GM18861 (cell line): ENCODE results near the gene NSL1.
"Not testable (repeated sequence)": the region's sequence is repeated elsewhere in the genome, so short reads cannot be mapped to it uniquely, and the experiment has no call there.

ENCODE experiments used
- ATAC-seq: cut with Tn5 transposase; IDR thresholded peaks from one replicate; pipeline ENCODE4 v1.9.1; 2021; ENCODE audit not compliant: unreplicated experiment

NSL1 gene

DNA sequence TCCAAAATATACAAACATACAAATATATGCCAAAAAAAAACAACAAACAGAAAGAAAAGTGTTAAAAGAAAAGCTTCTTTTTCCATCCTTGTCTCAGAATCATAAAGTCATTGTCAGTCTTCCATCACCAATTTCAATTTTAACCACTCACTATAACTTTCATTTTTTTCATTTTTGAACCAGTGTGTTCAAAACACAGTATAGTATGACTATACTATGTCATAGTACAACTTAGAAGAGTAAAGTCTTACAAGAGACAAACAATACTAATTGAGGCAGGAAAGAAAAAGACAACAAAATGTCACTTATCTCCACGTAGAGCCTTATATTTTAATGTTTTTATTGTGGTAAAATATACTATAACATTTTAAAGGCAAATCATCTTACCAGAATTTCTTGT, 7.6 kb downstream of the NSL1 start:
- ATAC-seq: no peak

DNA sequence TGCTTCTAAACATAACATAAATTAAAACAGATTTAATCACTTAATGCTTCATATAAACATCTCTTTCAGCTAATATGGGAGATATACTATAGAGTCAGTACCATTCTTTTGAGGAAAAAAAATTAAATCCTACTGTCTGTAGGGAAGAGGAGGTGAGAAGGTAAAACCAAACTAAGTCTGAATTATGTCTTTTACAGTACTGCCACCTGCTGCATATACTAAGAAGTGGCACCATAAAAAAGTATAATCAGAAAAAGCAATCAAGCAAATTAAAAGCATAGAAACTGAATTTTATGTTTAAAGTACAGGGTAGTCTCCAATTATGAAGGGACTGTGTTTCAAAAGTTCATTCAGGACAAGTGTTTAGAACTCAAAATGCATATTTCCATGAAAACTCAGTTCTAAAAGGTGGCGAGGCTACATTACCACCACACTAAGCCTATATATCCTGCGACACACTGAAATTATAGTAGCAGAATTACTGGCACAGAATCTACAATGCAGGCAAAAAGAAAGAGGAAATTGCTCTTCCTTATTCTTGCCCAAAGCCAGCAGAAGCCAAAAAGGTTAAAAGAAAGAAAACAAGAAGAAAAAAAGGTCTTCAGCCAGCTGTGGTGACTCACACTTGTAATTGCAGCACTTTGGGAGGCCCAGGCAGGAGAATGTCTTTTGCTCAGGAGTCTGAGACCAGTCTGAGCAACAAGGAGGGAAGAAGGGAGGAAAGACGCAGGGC, 9.0 kb downstream of the NSL1 start:
- ATAC-seq: no peak

DNA sequence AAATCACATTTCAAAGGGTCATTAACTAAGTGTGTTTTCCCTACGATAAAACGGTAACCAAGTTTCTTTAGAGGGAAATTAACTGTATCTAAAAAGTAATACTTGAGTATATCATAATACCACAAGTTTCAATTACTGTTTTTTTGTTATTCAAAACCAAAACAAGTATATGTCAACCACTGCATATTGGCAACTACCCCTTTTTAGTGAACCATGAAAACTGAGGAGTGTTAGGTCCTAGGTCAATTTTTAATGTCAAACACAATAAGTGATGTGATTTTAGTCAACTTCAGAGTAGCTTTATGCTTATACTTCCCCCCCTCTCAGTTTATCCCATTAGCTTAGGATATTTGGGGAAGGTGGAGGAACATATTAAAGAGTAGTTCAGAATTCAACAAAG, 10.4 kb downstream of the NSL1 start:
- no peak for ATAC-seq

DNA sequence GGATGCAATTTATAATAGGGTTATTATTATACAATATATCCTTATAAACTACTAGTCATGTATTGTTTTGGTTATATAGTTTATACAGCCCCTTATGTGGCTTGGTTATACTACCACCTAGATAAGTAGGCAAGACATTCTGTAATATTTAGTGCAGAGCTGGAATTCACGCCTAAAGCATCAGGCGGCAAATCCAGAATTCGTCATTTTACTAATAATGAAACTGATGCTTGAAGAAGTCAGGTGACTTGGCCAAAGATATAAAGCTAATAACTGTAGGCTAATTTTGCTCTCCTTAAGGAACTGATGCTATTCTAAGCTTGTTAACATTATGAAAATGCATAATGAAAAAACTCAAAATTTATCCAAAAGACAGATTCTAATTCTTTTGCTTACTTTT, 10.8 kb downstream of the NSL1 start:
- no peak for ATAC-seq

DNA sequence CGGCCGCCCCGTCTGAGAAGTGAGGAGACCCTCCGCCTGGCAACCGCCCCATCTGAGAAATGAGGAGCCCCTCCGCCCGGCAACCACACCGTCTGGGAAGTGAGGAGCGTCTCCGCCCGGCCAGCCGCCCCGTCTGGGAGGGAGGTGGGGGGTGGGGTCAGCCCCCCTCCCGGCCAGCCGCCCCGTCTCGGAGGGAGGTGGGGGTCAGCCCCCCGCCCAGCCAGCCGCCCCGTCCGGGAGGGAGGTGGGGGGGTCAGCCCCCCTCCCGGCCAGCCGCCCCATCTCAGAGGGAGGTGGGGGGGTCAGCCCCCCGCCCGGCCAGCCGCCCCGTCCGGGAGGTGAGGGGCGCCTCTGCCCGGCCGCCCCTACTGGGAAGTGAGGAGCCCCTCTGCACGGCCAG, 12.5 kb downstream of the NSL1 start:
- not testable (repeated sequence) for ATAC-seq

DNA sequence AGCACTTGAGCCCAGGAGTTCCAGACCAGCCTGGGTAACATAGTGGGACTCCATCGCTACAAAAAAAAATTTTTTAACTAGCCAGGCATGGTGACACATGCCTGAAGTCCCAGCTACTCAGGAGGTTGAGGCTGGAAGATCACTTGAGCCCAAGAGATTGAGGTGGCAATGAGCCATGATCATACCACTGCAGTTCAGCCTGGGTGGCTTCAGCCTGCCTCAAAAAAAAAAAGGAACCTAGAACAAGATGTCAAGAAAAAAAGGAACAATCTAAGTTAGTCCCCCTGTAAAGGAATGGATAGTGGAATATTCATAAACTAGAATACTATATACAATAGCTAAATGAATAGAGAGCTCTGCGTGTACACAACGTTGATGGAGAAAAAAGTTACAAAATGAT, 14.4 kb downstream of the NSL1 start:
- no peak for ATAC-seq

DNA sequence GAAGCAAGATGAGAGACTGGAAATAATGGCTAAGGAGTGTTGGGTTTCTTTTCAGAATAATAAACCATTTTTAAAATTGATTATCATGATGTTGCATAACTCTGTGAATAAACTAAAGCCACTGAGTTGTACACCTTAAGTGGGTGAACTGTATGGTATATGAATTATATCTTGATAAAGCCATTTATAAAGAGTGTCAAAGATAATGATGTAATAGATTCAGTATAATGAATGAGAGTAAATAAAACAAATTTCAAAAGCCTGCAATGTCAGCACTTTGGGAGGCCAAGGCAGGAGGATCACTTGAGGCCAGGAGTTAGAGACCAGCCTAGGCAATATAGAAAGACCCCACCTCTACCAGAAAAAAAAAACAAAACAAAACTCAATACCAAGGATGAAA, 16.3 kb downstream of the NSL1 start:
- ATAC-seq: no peak

DNA sequence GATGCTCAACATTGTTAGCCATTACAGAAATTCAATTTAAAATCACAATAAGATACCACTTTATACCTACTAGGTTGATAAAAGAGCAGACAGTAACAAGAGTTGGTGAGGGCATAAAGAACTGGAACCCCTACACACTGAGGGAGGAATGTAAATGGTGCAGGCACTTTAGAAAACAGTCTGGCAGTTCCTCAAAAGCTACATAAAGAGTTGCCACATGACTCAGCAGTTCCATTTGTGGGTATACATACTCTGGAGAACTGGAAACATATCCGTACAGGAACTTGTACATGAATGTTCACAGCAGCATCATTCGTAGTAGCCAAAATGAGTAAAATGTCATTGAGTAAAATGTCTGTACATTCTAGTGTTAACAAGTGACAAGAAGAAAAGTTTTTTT, 17.0 kb downstream of the NSL1 start:
- no peak for ATAC-seq

DNA sequence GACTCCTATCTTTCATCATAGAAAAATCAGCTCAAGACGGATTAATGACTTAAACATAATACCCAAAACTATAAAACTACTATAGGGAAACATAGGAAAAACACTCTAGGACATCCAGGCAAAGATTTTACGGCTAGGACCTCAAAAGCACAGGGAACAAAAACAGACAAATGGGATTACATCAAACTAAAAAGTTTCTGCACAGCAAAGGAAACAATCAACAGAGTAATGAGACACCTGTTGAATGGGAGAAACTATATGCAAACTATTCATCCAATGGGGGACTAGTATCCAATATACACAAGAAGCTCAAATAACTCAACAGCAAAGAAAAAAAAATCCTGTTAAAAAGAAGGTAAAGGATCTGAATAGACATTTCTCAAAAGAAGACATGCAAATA, 18.6 kb downstream of the NSL1 start:
- ATAC-seq: no peak

DNA sequence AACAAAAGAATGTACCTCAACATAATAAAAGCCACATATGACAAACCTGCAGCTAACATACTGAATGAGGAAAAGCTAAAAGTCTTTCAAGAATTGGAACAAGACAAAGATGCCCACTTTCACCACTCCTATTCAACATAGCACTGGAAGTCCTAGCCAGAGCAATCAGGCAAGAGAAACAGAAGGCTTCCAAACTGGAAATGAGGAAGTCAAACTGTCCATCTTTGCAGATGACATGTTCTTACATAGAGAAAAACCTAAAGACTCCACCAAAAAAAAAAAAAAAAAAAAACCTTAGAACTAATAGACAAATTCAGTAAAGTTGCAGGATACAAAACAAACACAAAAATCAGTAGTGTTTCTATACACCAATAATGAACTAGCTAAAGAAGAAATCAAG, 20.2 kb downstream of the NSL1 start:
- ATAC-seq: no peak

DNA sequence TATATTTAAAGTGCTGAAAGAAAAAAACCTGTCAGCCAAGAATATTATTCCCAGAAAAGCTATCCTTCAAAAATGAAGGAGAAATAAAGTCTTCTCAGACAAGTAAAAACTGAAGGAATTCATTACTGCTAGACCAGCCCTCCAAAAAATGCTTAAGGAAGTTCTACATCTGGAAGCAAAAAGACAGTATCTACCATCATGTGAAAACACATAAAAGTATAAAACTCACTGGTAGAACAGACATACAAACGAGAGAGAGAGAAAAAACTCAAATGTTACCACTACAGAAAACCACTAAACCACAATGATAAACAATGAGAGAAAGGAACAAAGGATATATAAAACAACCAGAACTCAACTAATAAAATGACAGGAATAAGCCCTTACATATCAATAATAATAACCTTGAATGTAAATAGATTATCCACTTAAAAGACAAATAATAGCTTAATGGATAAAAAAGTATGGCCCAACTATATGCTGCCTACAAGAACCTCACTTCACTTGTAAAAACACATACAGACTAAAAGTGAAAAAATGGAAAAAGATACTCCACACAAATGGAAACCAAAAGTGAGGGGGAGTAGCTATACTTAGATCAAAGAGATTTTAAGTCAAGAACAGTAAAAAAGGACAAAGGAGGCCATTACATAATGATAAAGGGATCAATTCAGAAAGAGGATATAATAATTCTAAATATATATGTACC, 22.0 kb downstream of the NSL1 start:
- no peak for ATAC-seq

DNA sequence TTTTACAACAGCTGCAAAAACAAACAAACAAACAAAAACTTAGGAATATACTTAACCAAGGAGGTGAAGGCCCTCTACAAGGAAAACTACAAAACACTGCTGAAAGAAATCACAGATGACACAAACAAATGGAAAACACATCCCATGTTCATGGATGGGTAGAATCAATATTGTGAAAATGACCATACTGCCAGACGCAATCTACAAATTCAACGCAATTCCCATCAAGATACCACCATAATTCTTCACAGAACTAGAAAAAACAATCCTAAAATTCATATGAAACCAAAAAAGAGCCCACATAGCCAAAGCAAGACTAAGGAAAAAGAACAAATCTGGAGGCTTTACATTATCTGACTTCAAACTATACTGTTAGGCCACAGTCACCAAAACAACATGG, 24.8 kb downstream of the NSL1 start:
- not testable (repeated sequence) for ATAC-seq

DNA sequence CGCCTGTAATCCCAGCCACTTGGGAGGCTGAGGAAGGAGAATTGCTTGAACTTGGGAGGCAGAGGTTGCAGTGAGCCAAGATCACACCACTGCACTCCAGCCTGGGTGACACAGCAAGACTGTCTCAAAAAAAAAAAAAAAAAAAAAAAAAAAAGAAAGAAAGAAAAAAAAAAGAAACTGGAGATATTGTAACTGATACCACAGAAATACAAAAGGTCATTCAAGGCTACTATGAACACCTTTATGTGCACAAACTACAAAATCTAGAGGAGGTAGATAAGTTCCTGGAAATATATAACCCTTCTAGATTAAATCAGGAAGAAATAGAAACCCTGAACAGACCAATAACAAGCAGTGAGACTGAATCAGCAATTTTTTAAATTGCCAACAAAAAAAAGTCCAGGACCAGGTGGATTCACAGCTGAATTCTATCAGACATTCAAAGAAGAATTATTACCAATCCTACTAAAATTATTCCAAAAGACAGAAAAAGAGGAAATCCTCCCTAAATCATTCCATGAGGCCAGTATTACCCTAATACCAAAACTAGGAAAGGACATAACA, 26.8 kb downstream of the NSL1 start:
- ATAC-seq: not testable (repeated sequence)

DNA sequence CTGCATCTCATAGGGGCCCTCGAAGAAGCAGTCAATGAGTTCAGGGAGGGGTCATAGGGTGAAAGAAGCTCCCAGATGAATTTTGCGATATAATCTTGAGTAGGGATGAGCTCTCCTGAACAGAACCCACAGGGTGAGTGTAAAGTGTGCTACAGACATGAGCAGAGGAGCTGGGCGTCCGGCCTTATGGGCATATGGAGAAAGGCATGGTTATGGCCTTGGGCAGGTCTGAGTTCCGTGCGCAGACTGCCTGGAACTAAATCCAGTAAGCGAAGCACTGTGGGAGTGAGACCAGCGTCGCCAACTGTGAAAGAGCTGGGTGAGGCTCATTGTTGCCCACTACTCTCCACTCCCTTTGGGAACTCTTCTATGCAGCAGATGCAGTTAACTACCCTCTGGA, 28.7 kb downstream of the NSL1 start:
- no peak for ATAC-seq

DNA sequence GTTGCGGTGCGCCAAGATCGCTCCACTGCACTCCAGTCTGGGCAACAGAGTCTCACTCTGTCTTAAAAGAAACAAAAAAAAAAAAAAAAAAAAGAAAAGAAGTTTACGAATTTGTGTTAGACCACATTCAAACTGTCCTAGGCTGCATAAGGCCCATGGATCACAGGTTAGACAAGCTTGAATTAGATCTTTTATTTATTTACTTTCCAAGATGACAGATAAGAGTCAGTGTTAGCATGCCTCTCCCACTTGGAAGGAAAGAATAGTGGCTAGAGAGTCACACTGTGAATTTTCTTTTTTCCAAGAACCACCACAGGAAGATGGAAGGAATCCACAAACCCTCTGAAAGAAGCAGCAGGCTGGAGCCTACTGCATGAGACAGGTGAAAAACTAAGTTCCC, 29.3 kb downstream of the NSL1 start:
- no peak for ATAC-seq

DNA sequence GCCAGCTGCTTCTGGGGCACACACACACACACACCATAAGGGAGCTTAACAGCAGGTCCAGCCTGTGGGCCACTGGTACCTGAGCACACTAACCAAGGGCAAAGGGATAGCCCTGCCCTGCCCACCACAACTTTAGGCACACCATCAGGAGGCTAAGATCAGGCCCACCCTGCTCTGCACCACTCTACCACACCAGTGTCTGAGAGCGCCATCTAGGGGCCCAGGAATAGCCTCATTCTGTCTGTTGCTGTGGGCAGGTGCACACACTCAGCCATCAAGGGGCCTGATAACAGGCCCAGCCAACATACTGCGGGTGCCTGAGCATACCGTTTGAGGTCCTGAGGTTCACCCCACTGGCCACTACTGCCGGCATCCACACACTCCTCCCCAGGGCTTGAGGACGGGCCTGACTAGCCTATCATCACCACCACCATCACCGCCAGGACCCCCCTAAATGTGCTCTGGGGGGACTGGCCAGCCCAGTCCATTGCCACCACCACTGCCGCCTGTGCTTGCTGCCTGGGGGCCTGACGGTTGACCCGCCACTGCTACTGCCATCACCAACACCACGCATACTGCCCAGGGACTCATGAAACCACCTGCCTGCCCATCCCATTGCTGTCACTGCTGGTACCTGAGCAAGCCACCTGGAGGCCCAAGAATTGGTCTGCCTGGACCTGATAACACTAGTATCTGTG, 31.3 kb downstream of the NSL1 start:
- ATAC-seq: no peak

DNA sequence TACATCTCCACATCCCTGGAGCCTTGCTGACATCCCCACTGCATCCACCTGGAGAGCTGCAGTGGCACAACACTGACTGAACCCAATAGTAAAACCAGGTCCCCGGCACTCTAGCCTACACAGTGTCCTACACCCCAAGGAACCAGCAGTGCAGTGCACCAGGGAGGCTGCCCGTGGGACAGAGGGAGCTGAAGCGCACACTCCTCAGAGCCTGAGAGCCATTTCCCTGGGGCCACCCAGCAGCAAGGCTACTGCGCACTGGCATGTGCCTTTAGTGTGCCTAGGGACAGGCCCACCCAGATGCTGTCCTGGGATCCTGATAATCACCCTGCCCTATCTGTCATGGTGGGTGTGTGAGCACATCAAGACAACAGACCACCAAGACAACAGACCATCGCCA, 31.9 kb downstream of the NSL1 start:
- no peak for ATAC-seq

DNA sequence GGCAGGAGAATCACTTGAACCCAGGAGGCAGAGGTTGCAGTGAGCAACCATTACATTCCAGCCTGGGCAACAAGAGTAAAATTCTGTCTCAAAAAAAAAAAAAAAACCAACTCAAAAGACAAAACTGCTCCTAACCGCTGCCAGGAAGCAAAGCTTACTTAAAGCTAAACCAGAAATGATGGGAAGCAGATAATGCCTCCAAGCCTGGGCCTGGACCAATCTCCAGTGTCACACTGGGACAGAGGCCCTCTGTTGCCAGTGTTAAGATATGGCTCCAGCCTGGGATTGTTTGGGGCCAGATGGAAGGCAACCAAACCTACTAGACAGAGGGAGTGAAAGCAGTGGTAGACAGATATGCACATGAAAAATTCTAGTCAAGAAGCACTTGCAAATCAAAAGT, 36.9 kb downstream of the NSL1 start:
- no peak for ATAC-seq

DNA sequence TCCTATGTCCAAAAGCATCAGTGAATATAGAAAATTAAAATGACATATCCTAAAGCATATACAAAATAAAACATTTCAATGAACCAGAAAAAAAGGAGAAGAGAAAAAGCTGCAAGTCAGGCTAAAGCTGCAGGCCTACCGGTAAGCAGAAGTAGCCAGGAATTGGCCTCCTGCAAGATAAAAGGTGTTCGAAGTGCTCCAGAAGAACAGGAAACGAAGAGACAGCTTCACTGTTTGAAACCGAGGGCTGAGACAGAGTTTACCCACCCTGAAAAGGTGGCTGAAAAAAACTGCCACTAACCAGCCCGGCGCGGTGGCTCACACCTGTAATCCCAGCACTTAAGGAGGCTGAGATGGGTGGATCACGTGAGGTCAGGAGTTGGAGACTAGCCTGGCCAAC, 37.4 kb downstream of the NSL1 start:
- ATAC-seq: no peak

DNA sequence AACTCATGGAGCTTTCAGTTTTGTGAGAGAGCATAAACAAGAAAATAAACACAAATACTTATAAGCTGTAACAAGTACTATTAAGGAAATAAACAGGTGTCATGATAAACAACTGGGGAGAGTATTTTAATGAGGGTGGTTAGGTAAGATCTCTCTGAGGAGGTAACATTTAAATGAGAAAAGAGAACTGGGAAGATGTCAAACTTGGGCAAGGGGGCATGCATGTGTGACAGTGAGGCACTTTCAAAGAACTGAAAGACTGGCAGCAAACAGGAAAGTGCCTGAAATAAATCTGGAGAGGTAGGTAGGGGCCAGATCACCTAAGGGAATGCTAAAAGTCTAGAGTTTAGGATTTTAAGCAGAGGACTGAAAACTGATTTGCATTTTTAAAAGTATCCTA, 37.8 kb downstream of the NSL1 start:
- ATAC-seq: no peak

DNA sequence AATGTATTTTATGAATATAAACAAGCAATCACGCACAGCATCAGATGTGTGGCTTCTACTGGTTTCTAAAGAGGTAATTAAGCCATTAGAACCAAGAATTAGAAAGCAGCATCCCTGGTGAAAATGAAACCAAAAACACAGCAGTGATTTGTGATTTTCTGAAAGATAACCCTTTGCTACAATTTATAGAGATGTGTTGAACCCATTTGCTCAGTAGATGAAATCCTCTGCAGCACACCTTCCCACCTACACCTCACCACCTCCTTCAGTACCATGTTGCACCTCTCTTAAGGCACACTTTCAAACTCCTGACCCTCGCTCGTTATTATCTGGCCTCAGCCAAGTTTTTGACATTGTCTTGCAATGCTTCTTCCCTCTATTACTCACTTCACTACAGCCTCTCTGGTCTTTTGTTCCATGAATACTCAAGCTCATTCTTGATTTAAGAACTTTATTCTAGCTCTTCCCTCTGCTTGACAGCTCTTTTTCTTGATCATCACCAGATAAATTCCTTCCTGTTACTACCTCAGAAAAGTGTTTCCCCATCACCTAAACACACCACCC, 38.6 kb downstream of the NSL1 start:
- no peak for ATAC-seq
